ENCODE measurements around the gene GP2.

DNA sequence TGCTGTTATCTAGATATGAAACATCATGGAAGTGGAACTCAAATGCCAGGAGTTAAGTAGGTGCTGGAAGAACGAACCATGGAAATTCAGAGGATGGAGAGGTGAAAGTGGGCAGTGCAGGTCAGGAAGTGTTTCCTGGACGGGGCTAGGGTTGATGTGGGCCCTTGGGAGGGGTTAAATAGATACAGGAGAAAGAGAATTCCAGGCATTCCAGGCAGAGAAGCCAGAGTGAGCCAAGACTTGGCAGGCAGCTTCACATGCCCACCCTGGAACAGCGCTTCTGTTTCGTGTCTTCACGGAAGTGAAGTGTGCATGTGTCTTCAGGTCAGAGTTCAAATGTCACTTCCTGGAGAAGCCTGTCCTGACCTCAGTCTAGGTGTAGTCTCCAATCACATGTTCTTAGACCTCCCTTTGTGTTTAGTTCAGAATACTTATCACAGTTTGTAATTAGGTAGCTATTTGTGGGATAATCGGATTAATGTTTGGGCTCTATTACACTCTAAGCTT, 41.3 kb downstream of the GP2 start:
- TF ChIP-seq, protein P1, sequence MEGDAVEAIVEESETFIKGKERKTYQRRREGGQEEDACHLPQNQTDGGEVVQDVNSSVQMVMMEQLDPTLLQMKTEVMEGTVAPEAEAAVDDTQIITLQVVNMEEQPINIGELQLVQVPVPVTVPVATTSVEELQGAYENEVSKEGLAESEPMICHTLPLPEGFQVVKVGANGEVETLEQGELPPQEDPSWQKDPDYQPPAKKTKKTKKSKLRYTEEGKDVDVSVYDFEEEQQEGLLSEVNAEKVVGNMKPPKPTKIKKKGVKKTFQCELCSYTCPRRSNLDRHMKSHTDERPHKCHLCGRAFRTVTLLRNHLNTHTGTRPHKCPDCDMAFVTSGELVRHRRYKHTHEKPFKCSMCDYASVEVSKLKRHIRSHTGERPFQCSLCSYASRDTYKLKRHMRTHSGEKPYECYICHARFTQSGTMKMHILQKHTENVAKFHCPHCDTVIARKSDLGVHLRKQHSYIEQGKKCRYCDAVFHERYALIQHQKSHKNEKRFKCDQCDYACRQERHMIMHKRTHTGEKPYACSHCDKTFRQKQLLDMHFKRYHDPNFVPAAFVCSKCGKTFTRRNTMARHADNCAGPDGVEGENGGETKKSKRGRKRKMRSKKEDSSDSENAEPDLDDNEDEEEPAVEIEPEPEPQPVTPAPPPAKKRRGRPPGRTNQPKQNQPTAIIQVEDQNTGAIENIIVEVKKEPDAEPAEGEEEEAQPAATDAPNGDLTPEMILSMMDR (IDR thresholded peaks at IDR 0.05): no peak
- TF ChIP-seq EP300 (IDR thresholded peaks at IDR 0.05): no peak
- no peak for TF ChIP-seq POLR2A (IDR thresholded peaks at IDR 0.05)

Measured in tibial nerve (tissue), 4 donors.